ENCODE results near the gene ALAS1.

The ALAS1 gene

GRCh38 chr3:52222319-52223221 is 24.6 kb downstream of the ALAS1 start:
- DNase-seq, result peak in 1 of 2 experiments; percentile 17

DNA sequence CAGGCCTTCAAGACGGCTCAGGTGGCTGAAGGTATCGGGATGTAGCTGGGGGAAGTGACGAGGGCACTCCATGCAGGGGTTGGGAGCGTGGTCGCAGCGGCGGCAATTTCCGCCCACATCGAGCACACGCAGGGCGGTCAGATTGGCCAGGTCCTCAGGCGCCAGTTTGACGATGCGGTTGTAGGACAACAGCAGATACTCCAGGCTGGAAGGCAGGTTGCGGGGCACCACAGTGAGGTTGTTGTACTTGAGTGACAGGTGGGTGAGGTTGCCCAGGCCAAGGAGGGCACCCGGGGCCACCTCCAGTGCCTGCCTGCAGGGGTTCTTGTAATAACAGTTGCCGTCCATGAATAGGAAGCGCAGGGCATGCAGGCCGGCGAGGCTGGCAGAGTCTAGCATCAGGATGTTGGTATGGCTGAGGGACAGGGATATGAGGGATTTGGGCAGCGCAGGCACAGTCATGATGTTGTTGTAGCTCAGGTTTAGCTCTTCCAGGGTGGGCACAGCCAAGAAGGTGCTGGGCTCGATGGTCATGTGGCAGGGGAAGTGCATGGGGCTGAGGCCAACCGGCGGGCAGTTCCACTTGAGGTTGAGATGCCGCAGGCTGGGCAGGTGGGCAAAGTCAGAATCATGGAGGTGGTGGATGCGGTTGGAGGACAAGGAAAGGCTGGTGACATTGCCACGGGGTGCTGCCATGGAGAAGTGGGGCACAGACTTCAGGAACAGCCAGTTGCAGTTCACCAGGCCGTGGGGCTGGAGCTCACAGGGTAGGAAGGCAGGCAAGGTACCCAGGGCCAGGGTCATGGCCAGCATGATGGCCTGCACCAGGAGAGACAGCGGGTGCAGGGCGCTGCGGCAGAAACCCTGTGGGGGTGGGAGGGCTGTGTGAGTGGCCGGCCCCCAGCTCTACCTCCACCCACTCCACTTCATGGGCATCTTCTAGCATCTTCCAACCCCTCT is 25.8 kb downstream of the ALAS1 start:
- DNase-seq, result no peak

DNA sequence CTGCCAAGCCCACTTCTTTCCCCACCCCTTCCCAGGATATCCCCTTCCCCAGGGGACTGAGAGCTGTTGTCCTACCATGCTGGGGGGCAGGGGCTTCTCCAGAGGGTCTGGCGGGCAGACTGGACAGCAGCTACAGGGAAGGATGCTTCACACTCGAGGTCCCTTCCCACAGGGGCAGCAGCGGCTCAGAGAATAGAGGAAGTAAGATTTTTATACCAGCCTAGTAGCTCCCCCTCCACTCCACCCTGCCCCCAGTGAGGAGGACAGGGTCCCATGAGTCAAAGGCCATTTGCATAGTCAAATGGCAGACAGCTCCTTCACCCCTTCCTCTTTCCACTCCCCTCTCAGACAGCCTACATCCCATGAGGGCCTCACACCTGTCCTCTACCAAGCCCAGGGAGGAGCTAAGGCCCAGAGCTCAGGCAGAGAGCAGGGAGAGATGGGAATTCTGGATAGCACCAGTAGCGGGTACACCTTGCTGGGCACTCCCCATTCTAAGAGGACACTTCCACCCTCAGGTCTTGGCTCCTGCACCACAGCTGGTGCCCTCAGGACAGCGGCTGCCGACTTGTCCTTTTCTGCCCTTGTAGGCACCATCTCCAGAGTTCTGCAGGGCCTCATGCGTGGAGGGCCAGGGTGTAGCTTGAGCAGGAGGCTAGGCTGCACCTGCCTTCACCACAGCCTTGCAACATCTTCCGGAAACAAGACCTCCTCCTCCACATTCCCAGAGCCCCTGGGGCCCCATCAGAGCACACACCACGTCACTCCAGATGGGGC is 27.7 kb downstream of the ALAS1 start, which contains the start of gene TLR9:
Gene TLR9 (minus strand): TSS at position 194 of the 777 bp plus-strand sequence. CDS start 116 bp downstream, at position 78.
- peak in 1 of 2 experiments; percentile 49 for DNase-seq

GRCh38 chr3:52226229-52226817 is 28.4 kb downstream of the ALAS1 start:
- peak in 1 of 2 experiments; percentile 62 for DNase-seq

DNA sequence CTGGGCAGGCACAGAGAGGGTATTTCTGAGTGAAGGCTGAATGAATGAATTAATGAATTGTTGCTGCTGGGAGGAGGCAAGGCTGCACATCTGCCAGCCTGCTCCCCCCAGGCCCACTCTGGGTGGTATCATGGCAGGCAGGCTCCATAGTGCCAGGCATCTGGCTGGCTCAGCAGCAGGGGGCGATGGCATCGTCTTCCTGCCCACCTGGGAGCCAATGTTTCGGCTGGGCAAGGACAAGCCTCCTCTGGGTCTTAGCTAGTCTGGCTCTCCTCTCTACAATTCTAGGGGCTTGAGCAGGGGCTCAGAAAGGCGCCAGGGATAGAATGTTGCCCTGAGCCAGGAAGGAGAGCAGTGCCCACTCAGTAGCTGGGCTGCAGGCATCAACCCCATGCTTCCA is 29.2 kb downstream of the ALAS1 start:
- DNase-seq, result peak in 1 of 2 experiments; percentile 29

- peak in 1 of 2 experiments; percentile 19 for DNase-seq
Observed at GRCh38 chr3:52227766-52228165, 29.8 kb downstream of the ALAS1 start.

DNA sequence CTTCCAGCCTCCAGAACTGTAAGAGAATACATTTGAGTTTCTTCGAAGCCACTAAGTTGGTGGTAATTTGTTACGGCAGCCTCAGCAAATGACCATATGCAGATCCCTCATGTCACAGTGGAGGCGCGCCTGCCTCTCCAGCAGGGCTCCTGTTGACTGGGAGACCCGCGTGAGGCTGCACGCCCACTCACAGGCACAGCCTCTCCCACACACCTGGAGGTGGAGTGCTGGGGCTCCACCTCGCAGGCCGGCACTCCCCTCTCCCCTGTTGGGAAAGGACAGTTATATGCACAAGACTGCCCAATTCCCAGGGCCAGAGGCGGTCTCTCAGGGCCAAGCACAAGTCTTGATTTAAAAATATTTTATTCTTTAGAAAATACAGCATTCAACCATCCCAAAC is 30.3 kb downstream of the ALAS1 start:
- DNase-seq, result no peak

GRCh38 chr3:52228751-52229291 is 30.9 kb downstream of the ALAS1 start:
- no peak for DNase-seq

GRCh38 chr3:52229656-52230055 is 31.7 kb downstream of the ALAS1 start:
- DNase-seq, result no peak

GRCh38 chr3:52230461-52230860 is 32.5 kb downstream of the ALAS1 start:
- DNase-seq, result peak in 1 of 2 experiments; percentile 15

- DNase-seq, result peak in 1 of 2 experiments; percentile 40
Observed at GRCh38 chr3:52230889-52231499, 33.0 kb downstream of the ALAS1 start.

DNA sequence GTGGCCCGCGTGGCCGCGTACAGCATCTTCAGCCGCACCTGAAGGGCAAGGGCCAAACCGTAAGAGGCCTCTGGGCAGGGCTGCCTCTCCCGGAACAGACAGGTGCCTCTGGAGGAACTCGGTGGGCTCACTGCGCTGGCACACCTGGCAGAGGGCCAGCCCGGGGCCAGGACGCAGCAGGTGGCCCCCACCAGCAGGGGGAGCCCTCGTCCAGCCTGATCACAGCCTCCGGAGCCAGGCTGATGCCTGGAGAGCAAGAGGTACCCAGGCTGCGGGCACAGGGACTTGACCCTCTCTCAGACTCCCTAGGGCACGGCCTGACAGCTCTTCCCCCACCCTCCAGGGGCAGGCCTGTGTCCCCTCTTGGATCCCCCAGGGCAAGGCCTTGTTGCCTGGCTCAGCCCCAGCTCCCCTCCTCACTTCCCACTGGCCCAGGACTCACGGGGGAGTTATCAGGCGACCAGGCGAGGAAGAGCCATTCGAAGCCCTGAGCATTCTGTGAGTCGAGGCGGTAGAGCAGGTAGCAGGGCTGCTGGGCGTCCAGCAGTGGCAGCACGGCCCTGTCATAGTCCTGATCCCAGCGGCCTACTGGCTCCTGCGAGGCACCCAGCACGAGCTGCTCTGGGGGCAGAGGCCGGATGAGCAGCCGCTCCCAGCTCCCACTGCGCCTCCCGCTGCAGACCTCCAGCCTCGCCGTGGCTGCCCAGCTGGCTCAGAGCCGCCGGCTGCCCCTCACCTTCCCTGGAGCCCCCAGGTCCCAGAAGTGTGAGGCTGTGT is 33.7 kb downstream of the ALAS1 start:
- DNase-seq, result peak; percentile 94 to 95

- peak in 1 of 2 experiments; percentile 62 for DNase-seq
Observed at GRCh38 chr3:52232279-52233107, 34.5 kb downstream of the ALAS1 start.

DNA sequence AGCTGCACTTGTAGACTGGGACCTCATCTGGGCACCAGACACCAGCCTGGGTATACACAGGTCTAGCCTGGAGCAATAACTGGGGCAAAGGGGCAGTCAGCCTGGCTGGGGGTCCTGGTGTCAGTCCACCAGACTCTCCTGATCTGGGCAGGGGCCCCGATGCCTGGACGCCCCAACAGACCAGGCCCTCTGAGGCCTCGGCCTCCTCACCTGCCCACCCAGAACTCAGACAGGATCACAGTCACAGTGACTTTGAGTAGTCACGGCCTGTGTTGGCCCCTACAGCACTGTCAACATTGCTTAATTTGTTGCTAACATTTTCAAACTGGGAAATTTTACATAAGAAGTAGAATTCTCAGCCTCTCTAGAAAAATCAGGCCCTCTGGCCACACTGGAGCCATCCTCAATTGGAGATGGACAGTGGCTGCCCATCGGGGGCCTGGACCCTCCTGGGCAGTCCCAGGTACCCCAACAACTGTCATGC is 35.2 kb downstream of the ALAS1 start:
- DNase-seq, result no peak

- no peak for DNase-seq
Observed at GRCh38 chr3:52233968-52234367, 36.0 kb downstream of the ALAS1 start.

DNA sequence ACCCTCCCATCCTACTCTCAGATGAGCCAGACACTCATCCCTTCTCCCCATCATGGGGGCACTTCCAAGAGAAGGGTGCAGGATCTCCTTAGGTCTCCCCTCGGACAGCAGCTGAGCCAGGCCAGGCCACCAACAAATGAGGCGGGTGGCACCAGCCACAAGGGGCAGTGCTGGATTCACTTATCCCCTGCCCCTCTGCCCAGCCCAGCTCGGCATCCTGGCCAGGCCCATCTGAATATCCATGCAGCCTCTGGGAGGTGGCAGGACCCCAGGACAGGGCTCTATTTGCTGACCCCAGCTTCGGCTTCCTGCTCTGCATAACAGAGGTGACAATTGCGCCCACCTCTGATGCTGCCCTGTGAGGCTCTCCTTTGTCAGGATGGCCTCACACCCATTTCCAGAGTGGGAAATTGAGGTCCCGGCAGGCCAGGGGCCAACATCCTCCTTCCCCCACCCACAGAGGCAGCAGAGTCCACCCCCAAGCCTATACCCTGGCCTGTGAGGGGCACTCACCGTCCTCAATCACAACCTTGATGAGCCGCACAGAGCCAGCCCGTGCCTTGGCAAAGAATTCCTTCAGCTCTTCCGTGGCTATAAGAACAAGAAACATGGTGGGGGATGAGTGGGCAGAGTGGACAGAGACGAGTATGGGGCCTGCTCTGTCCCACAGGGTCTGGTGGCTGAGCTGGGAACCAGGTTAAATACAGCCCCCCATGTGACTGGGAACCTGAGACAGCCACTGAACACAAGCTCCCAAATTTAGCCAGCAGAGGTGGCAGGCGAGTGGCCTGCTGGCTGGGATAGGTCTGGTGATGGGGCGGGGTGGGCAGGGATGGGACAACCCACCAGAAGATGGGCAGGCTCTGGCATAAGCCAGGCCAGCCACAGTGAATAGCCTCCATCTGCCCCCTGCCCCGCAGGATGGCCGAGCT is 36.8 kb downstream of the ALAS1 start:
- no peak for DNase-seq

GRCh38 chr3:52236424-52236886 is 38.5 kb downstream of the ALAS1 start:
- no peak for DNase-seq
